HepG2 (cell line): ENCODE results near the gene XPNPEP3. TPM values are rescaled to one million over a fixed set of nuclear protein-coding genes. Genes with fewer than 3 reads are reported as not detected.

Experiments
- ATAC-seq: fragments of 200-7000 bp; cut with Tn5 transposase; 3 replicates; pipeline ENCODE4 v1.9.1; 2020; ENCODE audit warnings: mild to moderate bottlenecking, moderate library complexity
- BruUV-seq: library from RNA; stranded (reverse); fragments of 400-500 nt; replicated peaks from 2 replicates; lab custom pipeline; 2021; lab: Mats Ljungman, UMichigan
- CTCF ChIA-PET: fragments of 300-600 bp; formaldehyde crosslinking; extraction: SDS; loops from one replicate; lab custom pipeline; 2021; ENCODE audit warnings: low total read pairs, inconsistent platforms, low intra/inter-chr PET ratio; lab: Yijun Ruan, JAX
- POLR2A ChIA-PET: fragments of 350-600 bp; sonication (Branson Sonifier 250); formaldehyde crosslinking; loops from one replicate; lab custom pipeline; 2020; ENCODE audit warnings: antibody characterized with exemption, inconsistent platforms; lab: Yijun Ruan, JAX
- DNase-seq: peaks from one replicate; pipeline ENCODE4 v3.0.0-alpha.2; 2015; ENCODE audit warnings: low spot score
- FAIRE-seq: peaks from 3 replicates; lab custom pipeline; 2011; peaks lifted over from hg19 to GRCh38; lab: Jason Lieb, UNC
- H2AFZ ChIP-seq: one replicate; pipeline ENCODE4 v1.6.1; 2011; ENCODE audit warnings: low read length, inconsistent platforms
- H3K27ac ChIP-seq: fragments of 300-600 bp; 3 replicates; pipeline ENCODE4 v1.8.0; 2011; ENCODE audit warnings: mixed run types, mild to moderate bottlenecking, mixed read lengths, low read length, inconsistent platforms; ENCODE audit not compliant: insufficient read depth; ENCODE audit errors: extremely low read length
- H3K27me3 ChIP-seq, 2 experiments: fragments of 200-600 bp in 1 of 2; 2 replicates in 1 of 2; 3 replicates in 1 of 2; pipeline versions ENCODE4 v1.6.0 to v1.8.0; 2011; ENCODE audit warnings: low read length in 2 of 2, mild to moderate bottlenecking in 2 of 2, moderate library complexity in 2 of 2, inconsistent platforms in 1 of 2; ENCODE audit not compliant: insufficient read depth in 2 of 2, control insufficient read depth in 1 of 2
- H3K36me3 ChIP-seq, 2 experiments: fragments of 200-600 bp in 1 of 2; replicated peaks in 1 of 2; 2 replicates in 1 of 2; 3 replicates in 1 of 2; pipeline versions ENCODE4 v1.5.1 to v1.8.0; 2011; ENCODE audit warnings: low read length in 2 of 2, inconsistent platforms in 1 of 2; ENCODE audit not compliant: insufficient read depth in 2 of 2, control insufficient read depth in 1 of 2
- H3K4me1 ChIP-seq: 2 replicates; pipeline ENCODE4 v1.5.1; 2012; ENCODE audit warnings: low read length, inconsistent platforms; ENCODE audit not compliant: insufficient read depth
- H3K4me2 ChIP-seq: 2 replicates; pipeline ENCODE4 v1.6.0; 2011; ENCODE audit warnings: low read depth, low read length, inconsistent platforms
- H3K4me3 ChIP-seq, 3 experiments: fragments of 200-600 bp in 1 of 3; sonication (generic), shearing (Covaris generic) in 1 of 3; replicated peaks in 1 of 3; 2 replicates each; pipeline ENCODE4 v1.5.1; 2011 to 2016; ENCODE audit warnings: low read length in 3 of 3, inconsistent platforms in 2 of 3, low read depth in 2 of 3, mild to moderate bottlenecking in 2 of 3, control low read depth in 1 of 3, mixed read lengths in 1 of 3; ENCODE audit not compliant: insufficient read depth in 1 of 3
- H3K79me2 ChIP-seq: one replicate; pipeline ENCODE4 v1.6.1; 2011; ENCODE audit warnings: low read length, inconsistent platforms; ENCODE audit not compliant: insufficient read depth
- H3K9ac ChIP-seq: 2 replicates; pipeline ENCODE4 v1.6.0; 2011; ENCODE audit warnings: mild to moderate bottlenecking, low read depth, low read length, inconsistent platforms; ENCODE audit not compliant: insufficient read depth
- H3K9me3 ChIP-seq: 2 replicates; pipeline ENCODE4 v1.5.1; 2012; ENCODE audit warnings: mild to moderate bottlenecking, low read length
- H4K20me1 ChIP-seq: 2 replicates; pipeline ENCODE4 v1.6.0; 2011; ENCODE audit warnings: inconsistent platforms, mild to moderate bottlenecking, low read length, moderate library complexity; ENCODE audit not compliant: insufficient read depth
- CREB1 ChIP-seq, 2 experiments: fragments of 450-650 bp in 1 of 2; IDR thresholded peaks; 2 replicates each; pipeline ENCODE4 v1.6.1; 2016 to 2017; ENCODE audit warnings: control low read depth in 1 of 2, mild to moderate bottlenecking in 1 of 2, missing compliant biosample characterization in 1 of 2, missing genetic modification characterization in 1 of 2
- ISX ChIP-seq: sonication (generic); formaldehyde crosslinking; conservative IDR thresholded peaks from 2 replicates; pipeline ENCODE4 v1.5.0; 2020; ENCODE audit warnings: missing genetic modification reagents
- TAF1 ChIP-seq: sonication (generic); formaldehyde crosslinking; IDR thresholded peaks from 2 replicates; pipeline ENCODE4 v1.4.0; 2020; ENCODE audit warnings: missing genetic modification reagents
- ZBTB33 ChIP-seq: sonication (generic); formaldehyde crosslinking; IDR thresholded peaks from 2 replicates; pipeline ENCODE4 v1.4.0; 2020; ENCODE audit warnings: missing genetic modification reagents
- ZFX ChIP-seq: sonication (generic); formaldehyde crosslinking; IDR thresholded peaks from 2 replicates; pipeline ENCODE4 v1.4.0; 2020; ENCODE audit warnings: mild to moderate bottlenecking, low read depth, missing genetic modification reagents, moderate library complexity
- ZNF12 ChIP-seq: sonication (generic); formaldehyde crosslinking; IDR thresholded peaks from 2 replicates; pipeline ENCODE4 v1.5.0; 2020; ENCODE audit warnings: missing genetic modification reagents
- ZNF121 ChIP-seq: sonication (generic); formaldehyde crosslinking; IDR thresholded peaks from 2 replicates; pipeline ENCODE4 v1.5.0; 2020; ENCODE audit warnings: mild to moderate bottlenecking, missing genetic modification reagents
- ZNF296 ChIP-seq: sonication (generic); formaldehyde crosslinking; conservative IDR thresholded peaks from 2 replicates; pipeline ENCODE4 v1.5.0; 2020; ENCODE audit warnings: mild to moderate bottlenecking, missing genetic modification reagents
- ZNF616 ChIP-seq: sonication (generic); formaldehyde crosslinking; IDR thresholded peaks from 2 replicates; pipeline ENCODE4 v1.5.0; 2020; ENCODE audit warnings: low read depth, mild to moderate bottlenecking, missing genetic modification reagents
- ZNF770 ChIP-seq: sonication (generic); formaldehyde crosslinking; IDR thresholded peaks from 2 replicates; pipeline ENCODE4 v1.5.0; 2020; ENCODE audit warnings: mild to moderate bottlenecking, missing genetic modification reagents
- ZSCAN31 ChIP-seq: sonication (generic); formaldehyde crosslinking; IDR thresholded peaks from 2 replicates; pipeline ENCODE4 v1.5.0; 2020; ENCODE audit warnings: low read depth, mild to moderate bottlenecking, missing genetic modification reagents
- WGBS: methylation state at CpG from one replicate; pipeline ENCODE4 v1.1.6; 2017; ENCODE audit warnings: low lambda C conversion rate; 5-methylcytosine and 5-hydroxymethylcytosine counted together
- in situ Hi-C: cut with HindIII; loops from 2 replicates; pipeline ENCODE4 v1.10.0; 2017; ENCODE audit warnings: low pct_unique_long_range_greater_than_20kb; ENCODE audit not compliant: extremely low pct_ligation_motif_present
- intact Hi-C: fragments of 100-400 bp; cut with micrococcal nuclease; formaldehyde crosslinking; loops from one replicate; pipeline ENCODE4 v1.10.0; 2022; ENCODE audit not compliant: unreplicated experiment
- polyA plus RNA-seq, 8 experiments: library from polyadenylated mRNA; depleted of rRNA in 3 of 8; stranded (reverse) in 7 of 8; unstranded in 1 of 8; fragments of >200 nt; fragmentation: Illumina TruSeq in 4 of 8; extraction: Trizol in 4 of 8; gene quantifications; 2 replicates each; pipeline versions ENCODE4 v1.2.1 to v1.2.3, GENCODE V29; 2011 to 2016; ENCODE audit warnings: low read depth in 4 of 8, missing spikeins in 1 of 8, mixed read lengths in 1 of 8; ENCODE audit not compliant: insufficient read depth in 1 of 8
- total RNA-seq, 5 experiments: library from RNA; depleted of rRNA; stranded (reverse); fragments of >200 nt; fragmentation: Illumina TruSeq; extraction: Trizol; gene quantifications; 2 replicates each; pipeline ENCODE4 v1.2.3, GENCODE V29; 2016; ENCODE audit warnings: low read depth in 1 of 5

XPNPEP3 gene
- total and polyA plus RNA-seq, 2 of the 13 experiments (the other 11 are each of a cell fraction or from before 2014, with no cell fraction given): 10.3 to 14.0 TPM

GRCh38 chr22:40853961-40854360, 3.0 kb upstream of the XPNPEP3 start:
- WGBS: 16% methylated on average over 3 of the region's 3 CpGs
- FAIRE-seq (no peak), ATAC-seq (no peak), DNase-seq (no peak)
- ChIA-PET CTCF (no interaction called here), POLR2A (interaction anchor here (1.2 to 1.3 kb wide), 2 partner anchors 27 to 35 kb away, joined by 3 read pairs; partner anchors contain the start of gene SLC25A17)
- intact Hi-C loops: no loop called here
- Histone ChIP-seq H2AFZ (no peak overlapping the region), H3K4me2 (peak overlapping the region; percentile 92), H3K36me3 (peaks cover 1 to 21% of the 10 kb centered on the region in 2 experiments; a peak in 3 of 5 replicates), H4K20me1 (peaks cover 10% of the 10 kb centered on the region), H3K27me3 (no peaks in the 10 kb centered on the region; a peak in 1 of 5 replicates), H3K4me3 (peak overlapping the region; percentile 85 to 96 (median 90); a peak in 5 of 6 replicates), H3K27ac (peak overlapping the region; percentile 96), H3K79me2 (peaks cover 88% of the 10 kb centered on the region), H3K9me3 (no peaks in the 10 kb centered on the region), H3K4me1 (peaks cover 52% of the 10 kb centered on the region), H3K9ac (peak overlapping the region; percentile 98)
- no peak for TF ChIP-seq ZSCAN31 (CRISPR knock-in tag)
- 0 out of 2 replicates have a peak, but pooled peaks have one; percentile 24 for TF ChIP-seq ISX
- TF ChIP-seq ZFX (CRISPR knock-in tag): 0 out of 2 replicates have a peak, but pooled peaks have one; percentile 28
- no peak for TF ChIP-seq ZNF296 (CRISPR knock-in tag)
- in situ Hi-C loops: no loop called here
- no TSS peak for BruUV-seq

- Histone ChIP-seq H3K27me3 (no peaks in the 10 kb centered on the region; a peak in 1 of 5 replicates), H3K79me2 (peaks cover 90% of the 10 kb centered on the region), H3K9me3 (no peaks in the 10 kb centered on the region), H3K9ac (peak overlapping the region; percentile 98), H4K20me1 (peaks cover 10% of the 10 kb centered on the region)
- intact Hi-C loops: no loop called here
- no peak for DNase-seq
- CTCF ChIA-PET: no interaction called here
- FAIRE-seq: no peak
- WGBS: 13% methylated on average over 16 of the region's 20 CpGs
- in situ Hi-C loops: no loop called here
- 0 out of 2 replicates have a peak, but pooled peaks have one; percentile 16 for TF ChIP-seq ZNF12
- peak; percentile 90 for TF ChIP-seq ZNF770
- TF ChIP-seq CREB1 (IDR thresholded peaks at IDR 0.05): no peak
- TF ChIP-seq CREB1 (CRISPR knock-in tag; IDR thresholded peaks at IDR 0.05): 0 out of 2 replicates have a peak, but pooled peaks have one; percentile 16
- no peak for TF ChIP-seq ZNF616 (CRISPR knock-in tag)
- 0 out of 2 replicates have a peak, but pooled peaks have one; percentile 26 for TF ChIP-seq ZBTB33
- TF ChIP-seq ZNF121 (CRISPR knock-in tag): peak; percentile 77; the same call in 1 of the 2 replicates
- TF ChIP-seq TAF1: no peak
- TF ChIP-seq, all 625 proteins: peak for 5
- H2AFZ ChIP-seq: no peak overlapping the region
- POLR2A ChIA-PET: interaction anchor here (0.7 to 1.3 kb wide), 4 partner anchors 28 to 203 kb away, joined by 3 read pairs; partner anchors contain the start of gene SLC25A17
- H3K27ac ChIP-seq: peak overlapping the region; percentile 96
- no TSS peak for BruUV-seq
- ATAC-seq: no peak
- peak overlapping the region; percentile 85 to 96 (median 90) for H3K4me3 ChIP-seq
- H3K4me2 ChIP-seq: peak overlapping the region; percentile 92
- peaks cover 50% of the 10 kb centered on the region for H3K4me1 ChIP-seq
- peaks cover 1 to 8% of the 10 kb centered on the region in 2 experiments; a peak in 3 of 5 replicates for H3K36me3 ChIP-seq
Observed at GRCh38 chr22:40855071-40855978, 1.6 kb upstream of the XPNPEP3 start.
